Right lobe of liver (tissue), 6 donors: ENCODE data around the gene LCNL1. TPM values are rescaled to one million over a fixed set of nuclear protein-coding genes. Genes with fewer than 3 reads are reported as not detected.

Source experiments
- ATAC-seq, 4 donors: fragments of 200-7000 bp; cut with Tn5 transposase; one replicate each; pipeline ENCODE4 v1.9.1; 2020; ENCODE audit warnings: mild to moderate bottlenecking in 4 of 4, moderate library complexity in 4 of 4
- DNase-seq, 3 donors: peaks; one replicate each; pipeline ENCODE4 v3.0.0-alpha.2; 2020
- H3K27ac ChIP-seq, 3 donors: fragments of 200-600 bp; one replicate each; pipeline ENCODE4 v1.8.0; 2022
- H3K27me3 ChIP-seq, 2 donors: fragments of 200-600 bp; one replicate each; pipeline ENCODE4 v1.8.0; 2022
- H3K36me3 ChIP-seq, 4 donors: fragments of 200-600 bp; sonication (generic) in 1 of 4; one replicate each; pipeline versions ENCODE4 v1.5.1 to v1.8.0; 2017 to 2022; ENCODE audit warnings: control low read depth in 1 of 4
- H3K4me1 ChIP-seq, 4 donors: fragments of 200-600 bp; sonication (generic) in 1 of 4; one replicate each; pipeline versions ENCODE4 v1.5.1 to v1.8.0; 2017 to 2022; ENCODE audit warnings: control low read depth in 1 of 4
- H3K4me3 ChIP-seq, 3 donors: fragments of 200-600 bp; one replicate each; pipeline ENCODE4 v1.8.0; 2022
- H3K9me3 ChIP-seq, 4 donors: fragments of 200-600 bp; sonication (generic) in 1 of 4; one replicate each; pipeline versions ENCODE4 v1.5.1 to v1.8.0; 2017 to 2022; ENCODE audit warnings: control low read depth in 1 of 4
- POLR2A ChIP-seq: fragments of 450-650 bp; IDR thresholded peaks from one replicate; pipeline ENCODE4 v1.6.1; 2017; ENCODE audit warnings: antibody characterized with exemption, mild to moderate bottlenecking
- WGBS: methylation state at CpG from one replicate; pipeline ENCODE4 v1.1.6; 2018; ENCODE audit warnings: low coverage, low lambda C conversion rate; ENCODE audit not compliant: insufficient coverage; ENCODE audit errors: missing lambda C conversion rate; 5-methylcytosine and 5-hydroxymethylcytosine counted together
- intact Hi-C, 2 donors: fragments of 100-400 bp; cut with DNase I; formaldehyde crosslinking; loops; one replicate each; pipeline versions ENCODE4 v1.11.2 to v1.14.1; 2022
- total RNA-seq, 6 experiments: library from RNA; depleted of rRNA in 2 of 6; stranded (reverse); fragments of >200 nt in 2 of 6; fragmentation: NEBNext Ultra II Directional in 3 of 6; extraction: Animal tissue kit (Norgen Biotek cat#: 25700) in 3 of 6; gene quantifications; one replicate each; pipeline versions ENCODE4 v1.1.0 to v1.2.4, GENCODE V29; 2016 to 2023
- TF ChIP-seq, protein P1 (sequence below), 4 donors: fragments of 200-600 bp in 3 of 4; fragments of 450-650 bp in 1 of 4; IDR thresholded peaks; one replicate each; pipeline versions ENCODE4 v1.5.1 to v1.8.0; 2016 to 2022; ENCODE audit warnings: antibody characterized with exemption in 4 of 4, mild to moderate bottlenecking in 2 of 4
- donor health status: DM: no; HTN: yes; CAD: no.
- donor health status: DM: no; HTN: no; CAD: no.
- donor health status: DM: no; HTN: no; CAD: no.
- donor health status: DM: no; HTN: yes; CAD: no.
- donor health status: DM: no; HTN: yes; CAD: no.

Gene LCNL1
- total RNA-seq, 6 experiments from 2014 or later: not detected

DNA sequence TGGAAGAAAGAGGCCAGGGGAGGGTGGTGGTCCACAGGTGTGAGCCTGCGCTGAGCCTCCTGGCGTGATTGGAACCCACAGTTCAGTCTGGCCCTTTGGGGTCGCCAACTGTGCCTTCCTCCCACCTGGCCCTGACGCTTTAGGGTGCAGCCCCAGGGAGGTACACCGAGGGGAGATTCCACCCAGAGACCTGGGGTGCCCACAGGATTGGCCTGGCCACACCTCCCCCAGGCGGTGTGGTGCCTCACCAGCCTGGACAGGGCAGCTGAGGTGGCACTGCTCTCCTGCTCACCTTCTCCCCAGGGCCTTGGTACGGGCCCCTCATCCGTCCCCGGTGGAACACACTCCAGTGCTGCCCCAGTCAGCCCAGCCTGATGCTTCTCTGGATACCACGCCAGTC is 14.6 kb downstream of the LCNL1 start:
- H3K4me3 ChIP-seq: no peak overlapping the region
- no peaks in the 10 kb centered on the region for H3K27me3 ChIP-seq
- no peak for TF ChIP-seq POLR2A
- TF ChIP-seq, protein P1, sequence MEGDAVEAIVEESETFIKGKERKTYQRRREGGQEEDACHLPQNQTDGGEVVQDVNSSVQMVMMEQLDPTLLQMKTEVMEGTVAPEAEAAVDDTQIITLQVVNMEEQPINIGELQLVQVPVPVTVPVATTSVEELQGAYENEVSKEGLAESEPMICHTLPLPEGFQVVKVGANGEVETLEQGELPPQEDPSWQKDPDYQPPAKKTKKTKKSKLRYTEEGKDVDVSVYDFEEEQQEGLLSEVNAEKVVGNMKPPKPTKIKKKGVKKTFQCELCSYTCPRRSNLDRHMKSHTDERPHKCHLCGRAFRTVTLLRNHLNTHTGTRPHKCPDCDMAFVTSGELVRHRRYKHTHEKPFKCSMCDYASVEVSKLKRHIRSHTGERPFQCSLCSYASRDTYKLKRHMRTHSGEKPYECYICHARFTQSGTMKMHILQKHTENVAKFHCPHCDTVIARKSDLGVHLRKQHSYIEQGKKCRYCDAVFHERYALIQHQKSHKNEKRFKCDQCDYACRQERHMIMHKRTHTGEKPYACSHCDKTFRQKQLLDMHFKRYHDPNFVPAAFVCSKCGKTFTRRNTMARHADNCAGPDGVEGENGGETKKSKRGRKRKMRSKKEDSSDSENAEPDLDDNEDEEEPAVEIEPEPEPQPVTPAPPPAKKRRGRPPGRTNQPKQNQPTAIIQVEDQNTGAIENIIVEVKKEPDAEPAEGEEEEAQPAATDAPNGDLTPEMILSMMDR (IDR thresholded peaks at IDR 0.05): no peak
- peak overlapping the region in 1 of 3 donors; percentile 29 for H3K27ac ChIP-seq
- 92% methylated on average over 2 of the region's 10 CpGs for WGBS
- DNase-seq (no peak), ATAC-seq (no peak)
- H3K36me3 ChIP-seq: no peaks in the 10 kb centered on the region
- intact Hi-C loops: no loop called here
- H3K4me1 ChIP-seq: peaks cover 0 to 14% (median 5%) of the 10 kb centered on the region in 4 donors
- no peaks in the 10 kb centered on the region for H3K9me3 ChIP-seq

DNA sequence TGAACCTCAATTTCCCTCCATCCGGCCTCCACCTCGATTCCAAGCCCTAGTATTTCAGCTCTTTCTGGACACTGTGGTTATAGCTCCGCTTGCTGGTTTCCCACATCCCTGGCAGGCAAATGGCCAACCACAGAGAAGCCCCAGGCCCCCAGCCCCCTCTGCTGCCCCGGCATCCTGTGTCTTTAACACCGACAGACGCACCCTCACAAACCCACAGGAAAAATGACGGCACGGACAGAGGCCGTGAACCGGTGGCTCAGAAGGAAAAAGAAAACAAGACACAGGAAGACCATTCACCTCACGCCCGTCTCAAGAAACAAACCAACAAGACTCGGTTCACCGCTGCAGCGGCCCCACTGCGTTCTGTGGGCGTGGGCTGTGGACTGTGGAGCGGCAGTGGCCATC is 15.0 kb downstream of the LCNL1 start:
- Histone ChIP-seq H3K27ac (no peak overlapping the region), H3K27me3 (no peaks in the 10 kb centered on the region), H3K36me3 (no peaks in the 10 kb centered on the region), H3K4me3 (no peak overlapping the region), H3K9me3 (no peaks in the 10 kb centered on the region), H3K4me1 (peaks cover 0 to 13% (median 4%) of the 10 kb centered on the region in 4 donors)
- no peak for DNase-seq
- WGBS: 36% methylated on average over 16 of the region's 18 CpGs
- ATAC-seq: peak in 2 of 4 donors; percentile 4 to 5
- intact Hi-C loops: no loop called here
- TF ChIP-seq POLR2A: no peak
- TF ChIP-seq, protein P1 (IDR thresholded peaks at IDR 0.05): no peak

- peak in 2 of 4 donors; percentile 28 to 59 for ATAC-seq
- Histone ChIP-seq H3K4me1 (peaks cover 0 to 3% (median 0%) of the 10 kb centered on the region in 4 donors), H3K27ac (peak overlapping the region in 1 of 3 donors; percentile 32), H3K4me3 (no peak overlapping the region), H3K27me3 (no peaks in the 10 kb centered on the region), H3K9me3 (no peaks in the 10 kb centered on the region), H3K36me3 (no peaks in the 10 kb centered on the region)
- WGBS: 39% methylated on average over 7 of the region's 10 CpGs
- no peak for TF ChIP-seq POLR2A
- TF ChIP-seq, protein P1 (IDR thresholded peaks at IDR 0.05): no peak
- intact Hi-C loops: no loop called here
- DNase-seq: no peak
Measured at GRCh38 chr9:137000177-137000930, 17.6 kb downstream of the LCNL1 start.

DNA sequence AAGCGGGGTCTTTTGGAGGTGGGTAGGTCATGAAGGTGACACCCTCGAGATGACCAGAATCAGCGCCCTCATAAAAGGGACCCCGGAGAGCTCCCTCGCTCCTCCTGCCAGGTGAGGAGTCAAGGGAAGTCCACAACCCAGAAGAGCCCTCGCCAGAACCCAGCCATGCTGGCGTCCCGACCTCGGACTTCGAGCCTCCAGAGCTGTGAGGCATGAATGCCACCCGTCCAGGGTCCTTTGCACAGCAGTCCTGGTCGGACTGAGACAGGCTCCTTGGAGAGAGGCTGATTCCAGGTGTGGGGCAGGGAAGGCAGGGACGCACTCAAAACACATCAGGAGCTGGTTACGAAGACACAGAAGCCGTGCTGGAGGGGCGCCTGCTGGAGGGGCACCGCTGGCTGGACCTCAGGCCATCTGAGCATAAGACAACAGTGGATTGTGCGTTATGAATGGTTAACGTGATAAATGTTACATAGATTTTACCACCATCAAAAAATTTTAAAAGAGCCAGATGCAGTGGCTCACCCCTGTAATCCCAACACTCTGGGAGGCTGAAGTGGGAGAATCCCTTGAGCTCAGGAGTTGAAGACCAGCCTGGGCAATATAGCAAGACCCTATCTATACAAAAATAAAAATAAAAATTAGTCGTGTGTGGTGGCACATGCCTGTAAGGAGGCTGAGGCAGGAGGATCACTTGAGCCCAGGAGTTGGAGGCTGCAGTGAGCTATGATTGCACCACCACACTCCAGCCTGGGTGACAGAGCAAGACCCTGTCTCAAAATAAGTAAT is 19.3 kb downstream of the LCNL1 start:
- Histone ChIP-seq H3K9me3 (no peaks in the 10 kb centered on the region), H3K27me3 (no peaks in the 10 kb centered on the region), H3K4me1 (no peaks in the 10 kb centered on the region), H3K4me3 (no peak overlapping the region), H3K27ac (no peak overlapping the region), H3K36me3 (no peaks in the 10 kb centered on the region)
- no peak for DNase-seq
- TF ChIP-seq, protein P1 (IDR thresholded peaks at IDR 0.05): no peak
- no peak for TF ChIP-seq POLR2A
- WGBS: 78% methylated on average over 15 of the region's 20 CpGs
- intact Hi-C loops: no loop called here
- peak; percentile 25 to 69 (median 61) for ATAC-seq
